ENCODE data around the gene CELF2.

Gene CELF2

DNA sequence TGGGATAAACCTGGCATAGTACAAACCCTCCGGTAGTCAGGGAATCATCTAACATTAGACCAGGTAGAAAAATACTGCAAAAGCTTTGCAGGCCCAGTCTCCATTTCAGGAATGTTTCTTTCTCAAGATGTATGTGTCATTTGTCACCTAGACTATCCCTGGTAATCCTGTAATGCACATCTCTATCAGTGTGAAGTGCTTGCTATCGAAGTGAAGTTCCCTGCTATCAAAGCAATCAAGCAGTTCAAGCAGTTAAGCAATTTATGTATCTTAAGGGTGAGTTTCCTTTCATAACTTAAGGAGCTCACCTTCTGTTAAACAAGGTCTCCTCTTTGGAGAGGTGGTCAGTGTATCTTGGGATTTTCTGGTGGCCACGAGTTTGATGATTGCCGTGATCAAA is 47.2 kb downstream of the CELF2 start:
- TF ChIP-seq, protein P1, sequence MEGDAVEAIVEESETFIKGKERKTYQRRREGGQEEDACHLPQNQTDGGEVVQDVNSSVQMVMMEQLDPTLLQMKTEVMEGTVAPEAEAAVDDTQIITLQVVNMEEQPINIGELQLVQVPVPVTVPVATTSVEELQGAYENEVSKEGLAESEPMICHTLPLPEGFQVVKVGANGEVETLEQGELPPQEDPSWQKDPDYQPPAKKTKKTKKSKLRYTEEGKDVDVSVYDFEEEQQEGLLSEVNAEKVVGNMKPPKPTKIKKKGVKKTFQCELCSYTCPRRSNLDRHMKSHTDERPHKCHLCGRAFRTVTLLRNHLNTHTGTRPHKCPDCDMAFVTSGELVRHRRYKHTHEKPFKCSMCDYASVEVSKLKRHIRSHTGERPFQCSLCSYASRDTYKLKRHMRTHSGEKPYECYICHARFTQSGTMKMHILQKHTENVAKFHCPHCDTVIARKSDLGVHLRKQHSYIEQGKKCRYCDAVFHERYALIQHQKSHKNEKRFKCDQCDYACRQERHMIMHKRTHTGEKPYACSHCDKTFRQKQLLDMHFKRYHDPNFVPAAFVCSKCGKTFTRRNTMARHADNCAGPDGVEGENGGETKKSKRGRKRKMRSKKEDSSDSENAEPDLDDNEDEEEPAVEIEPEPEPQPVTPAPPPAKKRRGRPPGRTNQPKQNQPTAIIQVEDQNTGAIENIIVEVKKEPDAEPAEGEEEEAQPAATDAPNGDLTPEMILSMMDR (conservative IDR thresholded peaks at IDR 0.05), result no peak
- no peak overlapping the region for H3K27ac ChIP-seq

GRCh38 chr10:11065567-11065966 is 47.9 kb downstream of the CELF2 start:
- TF ChIP-seq, protein P1 (conservative IDR thresholded peaks at IDR 0.05), result no peak
- no peak overlapping the region for H3K27ac ChIP-seq

DNA sequence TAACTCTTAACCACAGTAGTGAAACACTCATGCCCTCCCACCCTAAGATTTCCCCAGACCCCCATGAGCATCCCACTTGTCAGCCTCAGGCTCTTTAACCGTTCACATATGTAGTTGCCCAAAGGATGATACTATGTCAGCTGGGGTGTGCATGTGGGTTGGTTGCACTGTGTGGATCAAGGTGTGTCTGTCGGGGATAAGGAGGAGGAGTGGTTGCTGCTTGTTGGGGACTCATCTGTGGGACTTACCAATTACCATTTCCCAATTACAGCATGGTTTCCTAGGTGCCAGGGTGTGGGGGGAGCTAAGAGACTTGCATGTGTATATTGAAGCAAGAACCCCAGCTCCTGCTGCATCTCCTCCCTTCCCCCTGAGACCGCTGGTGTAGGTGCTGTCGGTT is 48.8 kb downstream of the CELF2 start:
- TF ChIP-seq, protein P1 (conservative IDR thresholded peaks at IDR 0.05), result no peak

DNA sequence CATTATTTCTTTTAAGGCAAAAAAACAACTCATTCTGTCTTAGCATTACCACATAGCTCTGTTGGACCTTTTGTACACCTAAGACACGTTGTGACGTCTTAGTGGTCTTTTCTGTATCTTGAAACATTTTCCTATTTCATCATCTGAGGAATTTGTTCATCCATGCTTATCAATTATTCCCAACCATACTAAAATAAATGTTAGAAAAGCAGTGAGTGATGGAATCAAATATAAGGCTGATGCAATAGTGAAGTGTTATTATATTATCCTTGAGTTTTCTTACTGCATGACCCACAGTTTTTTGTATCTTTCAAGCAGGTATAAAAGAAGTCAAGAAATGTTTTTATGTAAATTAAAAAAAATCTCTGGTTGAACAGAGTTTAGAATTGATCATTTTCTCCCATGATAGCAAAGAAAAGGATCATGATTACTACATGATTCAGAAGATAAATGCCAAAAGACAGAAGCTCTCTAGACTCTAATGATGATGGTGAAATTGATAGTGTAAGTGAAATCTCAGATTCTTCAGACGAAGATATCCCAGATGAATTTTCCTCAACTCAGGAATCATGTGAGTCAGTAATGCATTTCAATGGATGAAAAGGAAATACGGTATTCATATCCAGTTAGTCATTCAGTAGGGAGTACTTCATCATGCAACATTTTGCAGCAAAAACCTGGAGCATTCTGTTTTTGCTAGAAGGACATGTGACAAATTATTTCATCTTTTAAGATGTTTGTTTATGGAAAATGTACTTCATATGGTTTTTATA is 51.4 kb downstream of the CELF2 start:
- TF ChIP-seq, protein P1 (conservative IDR thresholded peaks at IDR 0.05), result no peak
- H3K27ac ChIP-seq, result no peak overlapping the region

More for the DNA sequence above, 48.8 kb downstream of the CELF2 start:
- no peak overlapping the region for H3K27ac ChIP-seq

- H3K27ac ChIP-seq, result no peak overlapping the region
- TF ChIP-seq, protein P1 (conservative IDR thresholded peaks at IDR 0.05), result no peak
These were observed 55.7 kb downstream of the CELF2 start for GRCh38 chr10:11073410-11073809.

DNA sequence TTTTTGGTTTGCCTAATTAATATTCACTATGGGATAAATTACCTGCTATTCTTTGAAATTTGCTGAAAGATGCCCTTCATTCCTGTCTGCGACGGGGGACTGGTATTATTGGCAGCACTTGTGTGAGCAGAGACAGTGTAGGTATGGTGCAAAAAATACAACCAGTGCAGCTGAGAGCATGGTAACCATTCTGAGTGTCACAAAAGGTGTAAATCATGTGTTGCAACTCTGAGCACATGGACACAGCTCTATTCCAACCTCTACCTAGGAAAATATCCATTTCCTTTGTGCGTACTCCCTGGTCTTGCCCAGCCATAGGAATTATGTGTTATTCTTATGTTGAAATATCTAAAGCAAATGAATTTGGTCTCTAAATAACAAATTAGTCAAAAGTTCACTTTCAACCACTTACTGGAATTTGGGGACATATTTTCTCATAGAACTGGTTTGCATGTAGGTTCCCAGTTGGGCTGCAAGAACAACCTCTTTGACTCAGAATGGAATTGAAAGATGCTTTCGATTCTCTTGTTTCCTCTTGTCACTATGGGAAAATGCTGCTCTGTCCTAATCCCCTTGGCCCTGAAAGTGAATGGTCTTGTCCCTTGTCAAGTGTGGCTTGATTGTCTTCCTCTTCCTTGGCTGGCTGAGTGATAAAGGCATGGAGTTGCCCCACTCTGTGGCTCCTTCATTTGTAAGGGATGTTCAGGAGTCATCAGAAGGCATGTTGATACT is 57.0 kb downstream of the CELF2 start:
- TF ChIP-seq, protein P1 (conservative IDR thresholded peaks at IDR 0.05), result no peak
- no peak overlapping the region for H3K27ac ChIP-seq

GRCh38 chr10:11076221-11076620 is 58.5 kb downstream of the CELF2 start:
- no peak overlapping the region for H3K27ac ChIP-seq

More at GRCh38 chr10:11076221-11076620, 58.5 kb downstream of the CELF2 start:
- TF ChIP-seq, protein P1 (conservative IDR thresholded peaks at IDR 0.05), result no peak
